NB4 (cell line): ENCODE measurements around the gene SNTG2.

Experiments used
- MYC ChIP-seq: IDR thresholded peaks from 2 replicates; pipeline ENCODE4 v1.6.1; 2011; ENCODE audit warnings: low read depth, low read length
- POLR2A ChIP-seq: IDR thresholded peaks from 2 replicates; pipeline ENCODE4 v1.6.1; 2011; ENCODE audit warnings: mild to moderate bottlenecking; ENCODE audit not compliant: insufficient read length; ENCODE audit errors: extremely low read depth
- TF ChIP-seq, protein P1 (sequence below): IDR thresholded peaks from one replicate; pipeline ENCODE4 v1.5.1; 2012; ENCODE audit warnings: low read depth, low read length
- TF ChIP-seq, protein P2 (sequence below): IDR thresholded peaks from 2 replicates; pipeline ENCODE4 v1.6.1; 2011; ENCODE audit warnings: low read depth, low read length

DNA sequence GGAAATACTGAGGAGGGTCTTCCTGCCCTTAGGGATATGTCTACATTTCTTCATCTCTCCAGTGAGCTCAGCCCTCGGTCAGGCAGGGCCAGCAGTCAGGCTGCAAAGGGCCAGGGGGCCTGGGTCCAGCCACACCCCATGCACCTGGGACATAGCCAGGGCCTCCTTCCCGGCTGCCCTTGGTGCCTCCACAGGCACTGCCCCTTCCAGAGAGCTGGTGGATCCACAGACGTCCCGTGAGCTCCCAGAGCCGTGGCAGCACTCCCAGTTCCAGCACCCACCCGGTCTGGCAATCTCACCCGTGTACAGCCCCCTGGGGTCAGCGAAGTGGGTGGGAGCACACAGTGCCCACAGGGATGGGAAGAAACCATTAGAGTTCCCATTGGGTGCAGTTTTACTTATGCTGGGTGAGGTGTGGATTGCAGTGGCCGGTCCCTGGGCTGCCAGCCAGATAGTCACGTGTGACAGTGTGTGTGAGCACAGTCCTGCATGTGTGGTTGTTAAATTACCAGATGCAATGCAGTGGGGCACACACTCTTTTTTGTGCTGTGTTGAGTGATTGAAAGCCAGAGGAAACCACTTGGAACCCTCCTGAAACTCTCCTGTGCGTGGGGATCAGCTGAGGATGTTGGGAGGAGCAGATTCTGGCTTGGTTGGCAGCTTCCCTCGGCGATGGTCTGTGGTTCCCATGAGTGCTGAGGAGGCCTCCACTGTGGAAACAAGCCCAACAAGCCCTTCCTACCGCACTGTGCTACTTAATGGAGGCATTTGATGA, 131.0 kb downstream of the SNTG2 start:
- TF ChIP-seq, protein P1, sequence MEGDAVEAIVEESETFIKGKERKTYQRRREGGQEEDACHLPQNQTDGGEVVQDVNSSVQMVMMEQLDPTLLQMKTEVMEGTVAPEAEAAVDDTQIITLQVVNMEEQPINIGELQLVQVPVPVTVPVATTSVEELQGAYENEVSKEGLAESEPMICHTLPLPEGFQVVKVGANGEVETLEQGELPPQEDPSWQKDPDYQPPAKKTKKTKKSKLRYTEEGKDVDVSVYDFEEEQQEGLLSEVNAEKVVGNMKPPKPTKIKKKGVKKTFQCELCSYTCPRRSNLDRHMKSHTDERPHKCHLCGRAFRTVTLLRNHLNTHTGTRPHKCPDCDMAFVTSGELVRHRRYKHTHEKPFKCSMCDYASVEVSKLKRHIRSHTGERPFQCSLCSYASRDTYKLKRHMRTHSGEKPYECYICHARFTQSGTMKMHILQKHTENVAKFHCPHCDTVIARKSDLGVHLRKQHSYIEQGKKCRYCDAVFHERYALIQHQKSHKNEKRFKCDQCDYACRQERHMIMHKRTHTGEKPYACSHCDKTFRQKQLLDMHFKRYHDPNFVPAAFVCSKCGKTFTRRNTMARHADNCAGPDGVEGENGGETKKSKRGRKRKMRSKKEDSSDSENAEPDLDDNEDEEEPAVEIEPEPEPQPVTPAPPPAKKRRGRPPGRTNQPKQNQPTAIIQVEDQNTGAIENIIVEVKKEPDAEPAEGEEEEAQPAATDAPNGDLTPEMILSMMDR = no peak
- TF ChIP-seq POLR2A = no peak
- TF ChIP-seq, protein P2, sequence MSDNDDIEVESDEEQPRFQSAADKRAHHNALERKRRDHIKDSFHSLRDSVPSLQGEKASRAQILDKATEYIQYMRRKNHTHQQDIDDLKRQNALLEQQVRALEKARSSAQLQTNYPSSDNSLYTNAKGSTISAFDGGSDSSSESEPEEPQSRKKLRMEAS = no peak
- TF ChIP-seq MYC = no peak
